GM12878 (cell line): ENCODE results near the gene SMARCC1. TPM values are rescaled to one million over a fixed set of nuclear protein-coding genes. Genes with fewer than 3 reads are reported as not detected.

Experiments
- ATAC-seq: fragments of 200-7000 bp; cut with Tn5 transposase; 3 replicates; pipeline ENCODE4 v1.9.1; 2020; ENCODE audit warnings: mild to moderate bottlenecking, moderate library complexity
- BruUV-seq: library from RNA; stranded (reverse); fragments of 400-500 nt; replicated peaks from 2 replicates; lab custom pipeline; 2021; lab: Mats Ljungman, UMichigan
- CTCF ChIA-PET: fragments of 300-600 bp; sonication (Branson Sonifier 250); formaldehyde crosslinking; extraction: SDS; loops from one replicate; lab custom pipeline; 2021; ENCODE audit warnings: inconsistent platforms; lab: Yijun Ruan, JAX
- POLR2A ChIA-PET: fragments of 350-600 bp; formaldehyde crosslinking; extraction: SDS; loops from one replicate; lab custom pipeline; 2021; ENCODE audit warnings: inconsistent platforms; lab: Charles Lee
- RAD21 ChIA-PET: fragments of 300-600 bp; sonication (Branson Sonifier 250); formaldehyde crosslinking; loops from one replicate; lab custom pipeline; 2023; ENCODE audit warnings: antibody characterized with exemption; ENCODE audit not compliant: unreplicated experiment; lab: Charles Lee
- SMC1A ChIA-PET: fragments of 300-600 bp; sonication (Branson Sonifier 250); formaldehyde crosslinking; loops from one replicate; lab custom pipeline; 2023; ENCODE audit not compliant: unreplicated experiment, uncharacterized antibody; lab: Charles Lee
- DNase-seq: peaks from one replicate; pipeline ENCODE4 v3.0.0-alpha.2; 2011; ENCODE audit warnings: low read depth, low spot score
- FAIRE-seq: peaks from 3 replicates; lab custom pipeline; 2011; peaks lifted over from hg19 to GRCh38; lab: Jason Lieb, UNC
- H2AFZ ChIP-seq: 2 replicates; pipeline ENCODE4 v1.6.0; 2011; ENCODE audit warnings: low read depth, low read length, control low read depth; ENCODE audit not compliant: control insufficient read depth
- H3K27ac ChIP-seq: 2 replicates; pipeline ENCODE4 v1.5.1; 2011; ENCODE audit warnings: control low read depth; ENCODE audit not compliant: control insufficient read depth, insufficient read depth
- H3K27me3 ChIP-seq, 2 experiments: replicated peaks in 1 of 2; 2 replicates each; pipeline versions ENCODE4 v1.6.0 to v1.6.1; 2011; ENCODE audit warnings: low read length in 1 of 2; ENCODE audit not compliant: control insufficient read depth in 2 of 2, insufficient read depth in 2 of 2
- H3K36me3 ChIP-seq, 2 experiments: 2 replicates each; pipeline ENCODE4 v1.5.1; 2011; ENCODE audit warnings: low read length in 1 of 2; ENCODE audit not compliant: control insufficient read depth in 2 of 2, insufficient read depth in 2 of 2
- H3K4me1 ChIP-seq: 2 replicates; pipeline ENCODE4 v1.6.1; 2011; ENCODE audit warnings: mild to moderate bottlenecking, low read length, moderate library complexity, mixed read lengths; ENCODE audit not compliant: control insufficient read depth, insufficient read depth
- H3K4me2 ChIP-seq: 2 replicates; pipeline ENCODE4 v1.6.0; 2011; ENCODE audit warnings: control low read depth; ENCODE audit not compliant: control insufficient read depth, insufficient read depth
- H3K4me3 ChIP-seq: fragments of 200-600 bp; sonication (generic); 2 replicates; pipeline ENCODE4 v1.5.1; 2016
- H3K79me2 ChIP-seq: 2 replicates; pipeline ENCODE4 v1.6.0; 2011; ENCODE audit warnings: low read length; ENCODE audit not compliant: control insufficient read depth, insufficient read depth
- H3K9ac ChIP-seq: 2 replicates; pipeline ENCODE4 v1.8.0; 2011; ENCODE audit warnings: low read length, control low read depth, mixed read lengths; ENCODE audit not compliant: control insufficient read depth, insufficient read depth
- H3K9me3 ChIP-seq: replicated peaks from 3 replicates; pipeline ENCODE4 v1.5.1; 2011; ENCODE audit warnings: mild to moderate bottlenecking, low read length; ENCODE audit not compliant: control insufficient read depth, insufficient read depth
- H4K20me1 ChIP-seq: 2 replicates; pipeline ENCODE4 v1.6.0; 2011; ENCODE audit not compliant: control insufficient read depth, insufficient read depth
- CHD1 ChIP-seq: IDR thresholded peaks from 2 replicates; pipeline ENCODE4 v1.6.1; 2012; ENCODE audit warnings: low read depth, low read length, improper control_type of control experiment
- CUX1 ChIP-seq: IDR thresholded peaks from 2 replicates; pipeline ENCODE4 v1.6.1; 2012; ENCODE audit warnings: improper control_type of control experiment, low read depth, low read length; ENCODE audit not compliant: insufficient replicate concordance
- GATAD2B ChIP-seq: fragments of 450-650 bp; conservative IDR thresholded peaks from 2 replicates; pipeline ENCODE4 v1.6.1; 2017; ENCODE audit warnings: low read depth, mild to moderate bottlenecking, moderate library complexity
- PAX8 ChIP-seq: fragments of 450-650 bp; IDR thresholded peaks from 2 replicates; pipeline ENCODE4 v1.6.1; 2017; ENCODE audit warnings: mild to moderate bottlenecking, moderate library complexity
- POLR2A ChIP-seq: IDR thresholded peaks from 2 replicates; pipeline ENCODE4 v1.6.1; 2011; ENCODE audit warnings: low read depth, mild to moderate bottlenecking, low read length
- POU2F2 ChIP-seq: IDR thresholded peaks from 3 replicates; pipeline ENCODE4 v1.6.1; 2011; ENCODE audit warnings: low read depth, mild to moderate bottlenecking, low read length, borderline replicate concordance
- RAD51 ChIP-seq: fragments of 450-650 bp; IDR thresholded peaks from 2 replicates; pipeline ENCODE4 v1.6.1; 2016; ENCODE audit warnings: moderate library complexity, mild to moderate bottlenecking, inconsistent platforms
- ZBTB4 ChIP-seq: fragments of 450-650 bp; formaldehyde crosslinking; IDR thresholded peaks from 2 replicates; pipeline ENCODE4 v1.4.0; 2022; ENCODE audit warnings: mild to moderate bottlenecking, moderate library complexity
- ZNF24 ChIP-seq: fragments of 450-650 bp; IDR thresholded peaks from 2 replicates; pipeline ENCODE4 v1.6.1; 2017; ENCODE audit warnings: antibody characterized with exemption, mild to moderate bottlenecking
- ZNF274 ChIP-seq: IDR thresholded peaks from one replicate; pipeline ENCODE4 v1.8.0; 2011; ENCODE audit not compliant: insufficient read length, insufficient read depth
- ZNF592 ChIP-seq: fragments of 450-650 bp; IDR thresholded peaks from 2 replicates; pipeline ENCODE4 v1.6.1; 2017; ENCODE audit warnings: mild to moderate bottlenecking, moderate library complexity
- ZNF622 ChIP-seq: fragments of 450-650 bp; IDR thresholded peaks from 2 replicates; pipeline ENCODE4 v1.6.1; 2017; ENCODE audit warnings: mild to moderate bottlenecking, inconsistent platforms
- WGBS: methylation state at CpG from one replicate; pipeline ENCODE4 v1.1.6; 2016; ENCODE audit warnings: low lambda C conversion rate; ENCODE audit not compliant: insufficient replicate concordance, insufficient coverage; ENCODE audit errors: missing lambda C conversion rate; 5-methylcytosine and 5-hydroxymethylcytosine counted together
- in situ Hi-C: fragments of 300-500 bp; cut with MboI; formaldehyde crosslinking; loops from 9 replicates; pipeline ENCODE4 v1.14.3; 2018; ENCODE audit warnings: mixed read lengths
- intact Hi-C: fragments of 100-400 bp; cut with micrococcal nuclease; formaldehyde crosslinking; loops from one replicate; pipeline ENCODE4 v1.14.2; 2022; ENCODE audit not compliant: unreplicated experiment
- polyA plus RNA-seq, 11 experiments: library from polyadenylated mRNA; depleted of rRNA in 4 of 11; unstranded in 6 of 11; stranded (reverse) in 5 of 11; fragments of >200 nt; fragmentation: Nextera tagmentation in 4 of 11; fragmentation: Illumina TruSeq in 1 of 11; extraction: Ambion mirVana in 4 of 11; extraction: Trizol in 1 of 11; gene quantifications; 1 replicate in 1 of 11; 2 replicates in 10 of 11; pipeline versions ENCODE4 v1.2.1 to v1.2.3, GENCODE V29; 2011 to 2016; ENCODE audit warnings: inconsistent platforms in 2 of 11, missing spikeins in 2 of 11, low read depth in 1 of 11
- total RNA-seq, 4 experiments: library from RNA; depleted of rRNA in 3 of 4; stranded (reverse); fragments of >200 nt in 3 of 4; fragmentation: Illumina TruSeq in 1 of 4; extraction: Trizol in 1 of 4; gene quantifications; 2 replicates each; pipeline versions ENCODE4 v1.2.1 to v1.2.3, GENCODE V29; 2013 to 2021
- TF ChIP-seq, protein P1 (sequence below): IDR thresholded peaks from 2 replicates; pipeline ENCODE4 v1.6.1; 2012; ENCODE audit warnings: low read depth, low read length, improper control_type of control experiment

Gene SMARCC1
- total and polyA plus RNA-seq, 10 of the 15 experiments (the other 5 are each of a cell fraction or from before 2014, with no cell fraction given), result 26.6 to 147 (median 57.1) TPM

GRCh38 chr3:47579875-47580274, 201.8 kb downstream of the SMARCC1 start:
- H4K20me1 ChIP-seq, result no peaks in the 10 kb centered on the region
- ChIA-PET RAD21 (no interaction called here), SMC1A (no interaction called here), CTCF (no interaction called here), POLR2A (no interaction called here)
- H3K4me3 ChIP-seq, result no peak overlapping the region
- H3K36me3 ChIP-seq, result peaks cover 0 to under 1% of the 10 kb centered on the region in 2 experiments; a peak in 1 of 4 replicates
- H3K4me1 ChIP-seq, result no peaks in the 10 kb centered on the region
- no peak for DNase-seq
- peaks cover 8 to 9% of the 10 kb centered on the region in 2 experiments for H3K27me3 ChIP-seq
- no peak overlapping the region for H2AFZ ChIP-seq
- BruUV-seq, result no TSS peak
- intact Hi-C loops, result no loop called here
- H3K9me3 ChIP-seq, result no peaks in the 10 kb centered on the region
- H3K79me2 ChIP-seq, result no peaks in the 10 kb centered on the region
- peak; percentile 10; the same call in 2 of the 3 replicates for ATAC-seq
- FAIRE-seq, result no peak
- WGBS, result 58% methylated on average over 2 of the region's 2 CpGs
- H3K27ac ChIP-seq, result no peak overlapping the region
- H3K9ac ChIP-seq, result no peak overlapping the region
- H3K4me2 ChIP-seq, result no peak overlapping the region
- in situ Hi-C loops, result no loop called here
- no peak for TF ChIP-seq CUX1
- TF ChIP-seq, protein P1, sequence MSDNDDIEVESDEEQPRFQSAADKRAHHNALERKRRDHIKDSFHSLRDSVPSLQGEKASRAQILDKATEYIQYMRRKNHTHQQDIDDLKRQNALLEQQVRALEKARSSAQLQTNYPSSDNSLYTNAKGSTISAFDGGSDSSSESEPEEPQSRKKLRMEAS, result no peak
- no peak for TF ChIP-seq POLR2A
- no peak for TF ChIP-seq RAD51
- no peak for TF ChIP-seq ZNF274
- no peak for TF ChIP-seq POU2F2
- no peak for TF ChIP-seq GATAD2B
- no peak for TF ChIP-seq ZNF24
- TF ChIP-seq ZBTB4, result no peak
- TF ChIP-seq ZNF622, result no peak
- TF ChIP-seq PAX8, result no peak
- no peak for TF ChIP-seq CHD1
- no peak for TF ChIP-seq ZNF592
